Stimulated activated CD4-positive, alpha-beta T cell treated with anti-CD3 and anti-CD28 coated beads, Interleukin-4, amount 100 ng/mL, for 4 hours (primary cell): ENCODE data around the gene CNIH3.

Source experiments
- DNase-seq, 2 experiments: peaks; one replicate each; pipeline ENCODE4 v3.0.0-alpha.2; 2020

The CNIH3 gene

DNA sequence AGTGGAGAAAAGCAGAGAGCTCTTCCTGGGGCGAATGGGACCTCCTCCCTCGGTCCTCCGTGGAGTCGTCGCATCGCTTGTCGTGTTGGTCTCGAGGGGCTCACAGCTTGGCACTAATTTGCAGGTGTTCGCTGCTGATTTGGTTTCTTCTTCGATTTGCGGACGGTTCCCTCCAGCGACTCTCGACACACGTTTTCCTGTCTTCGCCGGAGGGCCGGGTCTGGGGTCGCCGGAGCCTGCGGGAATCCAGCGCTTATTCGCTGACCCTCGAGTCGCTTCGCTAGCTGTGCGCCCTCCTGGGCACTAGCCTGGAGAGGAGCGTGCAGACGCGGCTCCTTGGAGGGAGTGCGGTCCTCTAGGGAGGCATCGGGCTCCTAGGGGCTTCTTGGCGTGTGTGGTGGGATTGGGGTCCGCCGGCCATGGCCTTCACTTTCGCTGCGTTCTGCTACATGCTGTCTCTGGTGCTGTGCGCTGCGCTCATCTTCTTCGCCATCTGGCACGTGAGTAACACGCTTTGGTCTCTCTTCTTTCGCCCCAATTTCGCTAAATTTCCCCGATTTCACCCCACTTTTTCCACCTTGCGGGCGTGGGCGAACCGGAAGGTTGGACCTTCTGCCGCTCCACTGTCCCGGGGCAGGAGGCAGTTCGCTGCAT, 766 bp downstream of the CNIH3 start:
- DNase-seq: no peak

DNA sequence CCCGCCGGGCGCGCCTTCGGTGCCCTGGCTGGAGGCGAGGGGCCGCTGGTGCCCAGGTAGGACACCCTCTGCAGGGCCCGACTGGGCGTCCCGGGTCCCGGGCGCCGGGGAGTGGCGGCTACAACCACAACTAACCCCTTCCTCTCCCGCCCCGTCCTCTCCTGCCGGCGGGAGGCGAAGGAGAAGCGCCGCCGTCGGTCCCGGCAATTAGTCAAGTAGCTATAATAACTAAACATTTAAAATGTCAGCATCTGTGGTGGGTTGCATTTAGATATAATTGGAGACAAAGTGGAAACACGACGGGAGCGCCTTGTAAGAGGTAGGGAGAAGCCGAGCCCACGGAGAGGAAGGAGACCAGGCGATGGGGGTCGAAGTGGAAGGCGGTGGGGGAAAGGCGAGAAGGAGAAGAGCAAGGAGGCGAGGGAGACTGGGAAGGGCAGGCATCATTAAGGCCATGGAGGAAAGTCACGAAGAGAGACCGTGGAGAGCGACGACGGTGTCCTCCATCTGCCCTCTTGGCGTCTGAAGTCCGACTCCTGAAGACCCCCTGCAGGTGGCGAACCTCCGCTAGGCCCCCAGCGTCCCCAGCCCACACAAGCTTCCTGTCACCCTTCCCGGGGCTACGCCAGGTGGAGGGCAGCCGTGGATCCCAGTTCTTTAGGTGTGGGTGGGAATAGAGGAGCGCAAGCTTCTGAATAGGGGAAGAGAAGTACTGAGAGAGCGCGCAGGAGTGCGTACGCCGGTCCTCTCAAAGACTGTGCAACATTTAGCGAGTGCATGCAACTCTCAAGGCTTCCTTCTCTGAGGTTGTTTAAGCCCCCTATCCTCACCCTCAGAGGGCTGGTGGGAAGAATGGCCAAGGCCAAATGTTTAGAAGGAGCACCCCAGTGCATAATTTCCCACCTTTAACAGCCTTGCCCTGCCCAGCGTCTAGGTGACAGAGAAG, 1.6 kb downstream of the CNIH3 start:
- no peak for DNase-seq

DNA sequence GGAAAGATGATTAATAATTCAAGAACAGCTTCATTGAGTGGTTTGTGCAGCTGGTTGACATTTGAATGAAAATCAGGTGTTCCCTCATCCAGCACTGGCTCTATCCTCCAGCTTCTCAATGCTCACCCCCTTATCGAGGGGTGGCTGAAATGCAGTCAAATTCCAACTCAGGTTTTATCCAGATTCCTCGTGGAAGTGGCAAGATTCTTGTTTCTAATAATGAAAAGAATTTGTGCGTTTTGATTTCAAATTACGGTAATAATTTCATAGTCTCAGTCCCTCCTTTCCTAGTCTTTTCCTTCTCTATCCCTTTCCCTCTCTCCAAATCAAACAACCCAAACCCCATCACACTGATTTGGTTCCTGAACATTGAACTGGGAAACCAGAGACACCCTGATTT, 3.1 kb downstream of the CNIH3 start:
- DNase-seq: no peak

DNA sequence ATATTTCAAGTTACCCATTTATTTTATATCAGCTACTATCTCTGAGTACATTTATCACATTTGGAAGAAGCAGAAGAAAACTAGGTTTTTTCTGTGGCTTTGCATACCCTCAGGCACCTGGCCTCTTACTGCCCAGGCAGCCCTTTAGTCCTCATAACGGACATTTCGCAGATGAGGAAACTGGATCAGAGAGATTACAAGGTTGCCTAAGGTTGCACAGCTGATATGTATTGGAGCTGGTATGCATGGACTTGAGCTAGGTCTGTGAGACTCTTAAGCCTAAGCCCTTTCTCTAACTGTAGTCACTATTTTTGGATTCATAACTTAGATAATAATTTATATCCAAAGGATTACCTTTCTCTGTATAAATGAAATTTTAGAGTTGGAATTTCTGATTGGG, 4.0 kb downstream of the CNIH3 start:
- DNase-seq: no peak

DNA sequence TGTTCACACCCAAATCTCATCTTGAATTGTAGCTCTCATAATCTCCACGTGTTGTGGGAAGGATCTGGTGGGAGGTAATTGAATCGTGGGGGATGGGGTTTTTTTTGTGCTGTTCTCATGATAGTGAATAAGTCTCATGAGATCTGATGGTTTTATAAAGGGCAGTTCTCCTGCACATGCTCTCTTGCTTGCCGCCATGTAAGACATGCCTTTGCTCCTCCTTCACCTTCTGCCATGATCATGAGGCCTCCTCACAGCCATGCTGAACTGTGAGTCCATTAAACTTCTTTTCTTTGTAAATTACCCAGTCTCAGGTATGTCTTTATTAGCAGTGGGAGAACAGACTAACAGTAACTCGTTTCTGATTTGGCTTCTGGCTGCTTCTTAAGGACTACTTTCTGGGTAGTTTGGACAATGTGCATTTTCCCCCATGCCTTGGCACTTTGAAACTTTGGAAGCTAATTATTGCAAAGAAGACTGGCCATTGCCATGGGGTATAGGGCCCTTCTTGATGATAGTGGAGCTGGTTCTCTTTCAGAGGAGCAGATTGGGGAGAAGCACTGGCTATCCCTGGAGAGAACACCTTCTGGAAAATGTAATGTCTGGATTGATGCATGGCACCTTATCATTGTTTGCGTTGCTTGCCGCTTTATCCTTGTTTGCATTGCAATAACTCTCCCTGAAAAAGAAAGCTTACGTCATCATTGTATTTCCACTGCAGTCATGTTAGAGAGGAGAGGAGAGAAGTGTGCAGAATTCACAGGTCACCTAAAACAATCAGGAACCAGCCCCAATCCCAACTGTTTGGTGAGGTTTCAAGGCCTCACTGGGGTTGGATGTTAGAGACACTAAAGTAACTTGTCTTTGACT, 5.9 kb downstream of the CNIH3 start:
- DNase-seq: no peak

DNA sequence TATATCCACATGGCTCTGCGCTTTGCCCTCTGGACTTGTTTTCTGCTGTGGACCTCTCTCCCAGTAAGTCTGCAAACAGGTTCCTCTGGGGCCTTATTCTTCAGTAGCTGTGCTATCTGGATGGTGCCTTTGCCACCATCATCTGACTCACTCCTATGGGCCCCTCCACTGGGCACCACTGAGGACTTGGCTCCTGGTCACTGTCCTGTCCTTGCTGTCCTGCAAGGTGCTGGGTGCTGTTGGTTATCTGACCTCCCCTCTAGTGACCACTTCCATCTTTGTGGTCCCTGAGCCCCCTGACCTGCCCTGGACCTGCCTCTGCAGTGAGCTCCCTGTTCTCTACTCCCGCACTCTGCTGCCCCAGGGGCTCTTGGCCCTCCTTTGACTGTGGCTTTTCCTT, 6.7 kb downstream of the CNIH3 start:
- DNase-seq: no peak

DNA sequence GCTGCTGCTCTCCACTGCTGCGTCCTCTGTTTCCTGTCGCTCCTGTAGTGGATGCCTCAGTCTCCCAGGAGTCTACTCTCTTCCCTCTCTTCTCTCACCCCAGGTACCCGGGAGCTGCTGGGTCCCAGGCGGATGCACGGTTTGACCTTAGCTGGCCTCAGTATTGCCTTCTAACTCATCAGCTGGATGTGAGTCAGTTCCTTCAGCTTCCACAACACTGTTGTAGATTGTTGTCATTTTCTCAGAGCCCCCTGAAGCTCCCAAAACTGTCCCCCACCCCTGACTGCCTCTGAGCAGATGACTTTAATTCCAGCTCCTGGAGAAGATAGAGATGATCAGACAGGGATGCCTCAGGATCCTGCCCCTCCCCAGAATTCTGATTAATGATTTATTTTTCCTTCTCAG, 7.2 kb downstream of the CNIH3 start:
- no peak for DNase-seq

DNA sequence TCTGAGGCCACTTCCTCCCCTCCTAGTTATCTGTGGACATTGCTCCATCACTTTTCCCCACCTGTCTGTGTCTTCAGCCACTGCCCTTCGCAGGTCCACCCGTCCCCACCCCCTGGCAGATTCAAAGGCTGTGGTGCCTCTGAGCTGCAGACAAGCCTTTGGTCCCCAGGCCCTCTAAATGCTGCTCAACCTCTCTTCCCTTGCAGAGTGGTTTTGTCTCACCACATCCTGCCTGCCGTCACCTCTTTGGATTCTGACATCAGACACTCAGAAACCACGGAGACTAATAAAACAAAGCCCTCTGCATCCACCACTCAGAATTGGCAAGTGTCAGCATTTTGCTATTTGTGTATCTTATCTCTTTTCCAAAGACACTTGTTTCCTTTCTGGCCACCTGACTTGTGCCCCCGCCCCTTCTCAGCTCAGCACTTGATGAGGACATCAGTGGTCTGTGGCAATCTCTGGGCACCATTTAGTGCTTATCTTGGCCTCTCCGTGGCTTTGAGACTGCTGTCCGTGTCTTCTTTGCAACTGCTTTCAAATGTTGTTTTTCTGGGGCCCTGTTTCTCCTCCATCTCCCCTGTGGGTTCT, 7.7 kb downstream of the CNIH3 start:
- peak; percentile 13 to 58 for DNase-seq

DNA sequence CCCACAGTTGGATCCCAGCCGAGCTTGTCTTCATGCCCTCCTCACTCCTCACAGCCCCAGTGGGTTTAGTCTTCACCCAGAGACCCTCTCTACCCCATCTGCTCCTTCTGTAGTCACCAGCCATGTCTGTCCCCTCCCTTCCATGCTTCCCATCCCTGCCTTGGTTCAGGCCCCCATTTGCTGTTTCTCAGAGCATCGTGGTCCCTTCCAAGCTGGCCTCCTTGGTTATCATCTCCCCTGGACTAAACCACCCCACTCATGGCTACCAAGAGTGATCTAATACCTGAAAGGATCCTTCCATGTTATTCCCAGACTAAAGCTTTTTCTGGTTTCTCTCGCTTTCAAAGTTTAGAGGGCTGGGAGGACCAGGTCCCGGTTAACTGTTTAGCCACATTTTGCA, 8.3 kb downstream of the CNIH3 start:
- no peak for DNase-seq

DNA sequence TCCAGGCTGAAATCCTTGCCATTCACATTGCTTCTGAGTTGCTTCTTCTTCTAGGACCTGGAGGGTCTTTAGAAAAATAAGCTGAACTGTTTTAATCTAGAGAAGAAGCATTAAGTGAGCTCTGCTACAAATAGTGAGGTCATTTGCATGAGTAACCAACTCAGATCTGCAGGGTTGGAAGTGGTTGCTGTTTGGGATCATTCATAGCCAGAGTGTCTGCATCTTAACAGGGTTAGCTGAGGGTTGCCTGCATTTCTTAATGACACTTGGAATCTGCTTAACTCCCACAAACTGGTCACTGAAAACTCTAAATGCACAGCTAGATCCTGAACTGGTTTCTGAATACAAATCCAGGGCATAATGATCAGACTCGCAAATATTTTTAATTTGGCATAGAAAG, 9.9 kb downstream of the CNIH3 start:
- no peak for DNase-seq

DNA sequence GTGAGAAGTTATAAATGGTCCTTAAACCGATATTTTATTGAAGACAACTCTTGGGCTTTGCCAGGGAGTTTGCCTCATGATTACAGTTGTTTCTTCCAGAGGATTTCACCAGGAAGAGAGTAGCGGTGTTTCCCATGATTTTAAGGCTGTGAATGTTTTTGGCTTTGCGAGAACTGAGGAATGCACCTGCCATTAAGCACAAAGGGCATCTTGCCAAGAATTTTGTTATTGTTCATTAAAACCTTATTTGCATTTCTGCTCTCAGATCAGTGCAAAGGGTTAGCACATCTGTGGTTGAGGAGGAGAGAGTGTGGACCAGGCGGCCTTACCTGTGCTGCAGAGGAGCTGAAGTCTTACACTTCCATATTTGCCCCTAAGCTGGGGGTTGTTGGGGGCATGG, 13.8 kb downstream of the CNIH3 start:
- DNase-seq: no peak

DNA sequence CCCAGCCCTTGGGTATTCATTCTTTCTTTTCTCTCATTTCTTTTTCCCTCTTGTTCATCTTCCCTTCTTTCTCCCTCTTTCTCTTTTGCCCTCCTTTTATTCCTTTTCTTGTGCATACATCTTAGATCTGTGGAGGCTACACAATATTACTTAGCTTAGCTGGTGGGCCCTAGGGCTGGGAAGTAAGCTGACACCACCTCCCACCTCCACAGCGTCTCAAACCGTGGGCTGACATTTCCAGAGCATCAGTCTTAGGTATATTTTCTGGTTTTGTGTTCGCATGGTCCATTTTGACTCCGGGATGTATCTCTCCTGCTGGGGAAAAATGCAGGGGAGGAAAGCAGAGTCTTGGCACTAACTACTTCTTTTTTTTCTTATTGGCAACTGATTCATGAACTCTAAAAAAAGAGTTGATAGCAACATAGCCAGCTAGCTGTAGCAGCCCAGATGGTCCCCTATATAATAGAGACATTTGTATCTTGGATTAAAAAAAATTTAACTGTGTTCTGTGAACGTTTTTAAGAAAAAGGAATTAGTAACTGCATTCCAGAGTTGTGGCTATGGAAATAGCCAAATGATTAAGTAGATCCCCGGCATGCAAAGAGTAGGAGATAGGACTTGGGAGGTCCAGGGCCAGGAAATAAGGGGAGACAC, 15.5 kb downstream of the CNIH3 start:
- no peak for DNase-seq

DNA sequence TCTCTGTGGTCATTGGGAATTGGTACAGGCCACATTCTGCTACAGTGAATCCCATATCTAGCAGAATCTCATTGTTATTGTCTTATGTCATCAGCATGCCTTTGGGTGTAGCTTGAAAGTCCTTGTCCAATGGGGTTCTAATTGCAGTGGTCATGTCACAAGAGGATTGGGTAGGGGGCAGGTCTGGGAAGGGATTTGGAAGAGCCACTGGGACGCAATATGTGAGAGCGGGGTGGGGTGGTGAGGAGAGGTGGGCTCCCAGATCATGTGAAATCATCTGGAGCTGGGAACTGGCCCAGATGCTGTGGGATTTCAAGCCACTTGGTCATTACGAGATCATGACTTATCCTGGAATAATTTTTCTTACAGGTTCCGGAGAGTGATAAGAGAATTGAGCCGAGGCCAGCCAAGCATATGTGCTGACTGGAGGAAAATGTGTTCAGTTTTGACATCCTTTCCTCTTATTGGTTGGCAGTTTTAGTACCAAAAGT, 16.3 kb downstream of the CNIH3 start:
- no peak for DNase-seq

DNA sequence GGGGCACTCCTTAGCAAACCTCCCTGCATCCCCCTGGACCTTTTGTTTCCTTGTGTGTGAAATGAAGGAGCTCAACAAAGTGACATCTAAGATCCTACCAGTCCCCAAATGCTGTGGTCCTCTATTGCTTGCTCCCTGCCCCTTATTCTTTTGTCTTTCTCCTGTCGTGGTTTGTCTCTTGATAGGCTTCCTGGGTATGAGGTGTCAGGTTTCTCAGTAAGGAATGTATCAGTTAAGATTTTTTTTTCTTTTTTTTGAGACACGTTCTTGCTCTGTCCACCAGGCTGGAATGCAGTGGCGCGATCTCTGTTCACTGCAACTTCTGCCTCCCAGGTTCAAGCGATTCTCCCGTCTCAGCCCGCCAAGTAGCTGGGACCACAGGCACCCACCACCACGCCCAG, 16.8 kb downstream of the CNIH3 start:
- DNase-seq: no peak

DNA sequence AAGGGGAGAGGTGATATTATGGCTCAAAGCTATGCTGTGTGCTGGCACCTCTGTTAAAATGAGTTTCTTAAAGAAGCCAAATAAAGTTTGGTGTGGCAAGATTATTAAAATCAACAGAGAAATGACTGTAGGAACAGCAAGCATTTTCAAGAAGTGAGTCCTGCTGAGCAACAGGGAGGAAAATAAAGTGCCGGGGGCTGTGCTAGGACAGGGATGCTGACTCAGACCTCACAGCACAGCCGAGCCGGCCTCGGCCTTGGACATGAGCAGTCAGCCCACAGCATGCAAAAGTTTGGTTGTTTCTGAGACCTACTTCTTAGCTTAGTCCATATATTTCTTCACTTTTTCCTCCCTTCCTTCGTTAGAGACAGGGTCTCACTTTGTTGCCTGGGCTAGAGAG, 19.2 kb downstream of the CNIH3 start:
- DNase-seq: no peak

DNA sequence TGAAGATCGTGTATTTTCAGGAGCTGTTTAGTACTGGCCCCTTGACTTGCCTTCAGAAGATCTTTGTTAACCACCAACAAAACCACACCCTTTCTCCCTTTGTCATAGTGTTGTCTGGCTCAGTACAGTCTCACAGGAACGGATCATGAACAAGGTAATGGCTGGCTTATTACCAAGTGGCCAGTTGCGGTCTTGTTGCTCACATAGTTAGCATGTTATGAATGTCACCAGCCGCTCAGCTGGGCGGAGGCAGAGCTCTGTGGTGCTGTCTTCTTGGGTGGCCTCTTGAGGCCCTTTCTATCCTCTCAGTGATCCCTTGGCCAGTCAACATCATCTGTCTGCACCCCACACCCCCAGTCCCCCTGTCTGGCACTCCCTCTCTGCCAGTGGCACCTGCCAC, 21.4 kb downstream of the CNIH3 start:
- no peak for DNase-seq

DNA sequence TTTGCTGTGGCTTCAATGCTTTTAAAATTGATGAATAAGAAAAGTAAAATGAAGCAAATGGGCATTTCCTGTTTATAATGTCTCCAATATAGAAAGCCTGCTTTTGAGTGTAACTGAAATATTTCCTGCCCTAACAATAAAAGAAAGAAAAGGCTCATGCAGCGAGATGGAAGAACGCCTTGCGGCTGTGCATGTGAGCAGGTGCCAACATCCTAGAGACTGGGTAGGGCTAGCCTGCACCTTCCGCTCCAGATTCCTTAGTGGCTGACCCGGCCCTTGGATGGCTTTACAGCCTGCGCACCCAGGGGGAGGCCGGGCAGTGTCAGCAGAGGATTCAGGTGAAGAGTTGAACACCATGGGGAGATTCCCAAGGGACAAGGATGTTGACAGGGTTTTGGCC, 21.8 kb downstream of the CNIH3 start:
- no peak for DNase-seq

DNA sequence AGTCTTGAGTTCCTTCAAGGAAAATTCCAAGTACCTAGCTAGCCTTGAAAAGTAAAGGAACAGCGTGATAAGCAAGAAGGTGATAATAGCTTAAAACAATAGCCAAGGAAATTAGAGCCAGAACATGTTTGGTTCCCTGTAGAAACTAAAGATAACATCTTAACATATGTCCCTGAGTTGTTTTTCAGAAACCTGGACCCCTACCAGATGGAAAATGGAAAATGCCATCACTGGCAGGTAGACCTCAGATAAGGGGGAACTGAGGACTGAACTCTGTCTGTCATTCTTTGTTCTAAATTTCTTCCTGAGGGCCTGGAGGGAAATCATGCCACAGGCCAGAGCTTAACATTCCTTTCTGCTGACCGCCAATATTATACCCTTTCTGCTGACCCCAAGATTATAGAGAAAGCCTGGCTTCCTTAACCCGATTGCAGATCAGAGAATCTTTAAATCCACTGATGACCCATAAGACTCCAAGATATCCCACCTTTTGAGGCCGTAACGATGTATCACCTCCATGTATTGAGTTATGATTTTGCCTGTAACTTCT, 23.4 kb downstream of the CNIH3 start:
- no peak for DNase-seq

DNA sequence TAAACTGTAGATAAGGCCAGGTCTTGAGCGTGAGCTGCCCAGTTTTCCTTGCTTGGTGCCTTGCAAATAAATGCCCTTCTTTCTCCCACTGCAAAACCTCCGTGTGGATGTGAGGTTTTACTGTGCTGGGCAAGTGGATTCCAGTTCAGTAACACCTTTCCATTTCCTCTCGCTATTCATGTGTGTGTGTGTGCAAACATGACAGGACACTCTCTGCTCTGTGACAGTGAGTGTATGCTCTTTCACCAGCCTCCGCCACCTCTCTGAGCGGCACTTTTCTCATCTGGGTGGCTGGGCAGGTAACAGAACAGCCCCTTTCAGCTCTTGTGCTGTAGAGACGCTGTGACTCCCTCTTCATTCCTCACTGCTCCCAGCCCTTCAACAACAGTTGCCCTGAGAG, 23.9 kb downstream of the CNIH3 start:
- no peak for DNase-seq

DNA sequence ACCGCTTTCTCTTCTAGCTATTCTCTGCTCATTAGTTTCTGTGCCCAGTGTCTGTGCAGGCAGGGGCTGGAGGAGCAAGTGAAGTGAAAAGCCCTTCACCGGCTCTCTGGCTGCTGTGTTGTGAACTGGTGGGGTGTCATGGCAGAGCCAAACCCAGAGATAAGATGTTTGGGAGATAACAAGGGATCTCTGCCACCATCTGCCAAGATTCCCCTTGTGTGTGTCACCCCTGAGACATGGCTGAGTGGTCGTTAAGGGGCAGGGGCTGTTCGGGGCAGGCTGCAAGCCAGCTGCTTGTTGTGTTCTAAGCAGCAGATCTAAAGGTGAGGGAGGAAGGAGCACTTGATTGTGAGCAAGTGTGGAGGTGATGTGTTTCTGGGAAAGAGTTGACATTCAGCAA, 24.5 kb downstream of the CNIH3 start:
- no peak for DNase-seq

DNA sequence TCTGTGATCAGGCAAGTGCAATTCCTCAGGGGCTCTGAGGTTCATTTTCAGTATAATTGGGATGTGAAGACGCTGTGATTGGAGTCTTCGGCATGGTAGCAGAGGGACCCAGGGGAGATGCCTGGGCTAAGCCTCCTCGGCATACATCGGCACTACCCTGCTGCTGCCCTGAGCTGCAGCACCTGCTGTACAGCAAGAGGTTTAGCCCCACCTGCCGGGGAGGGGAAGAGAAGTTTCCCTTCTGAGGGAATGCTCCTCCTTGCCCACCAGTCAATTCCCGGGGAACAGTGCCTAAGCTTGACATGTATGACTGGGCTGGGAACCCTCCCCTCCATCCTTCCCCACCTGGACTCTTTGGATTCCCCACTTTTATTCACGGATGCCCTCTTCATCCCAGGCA, 24.9 kb downstream of the CNIH3 start:
- no peak for DNase-seq

DNA sequence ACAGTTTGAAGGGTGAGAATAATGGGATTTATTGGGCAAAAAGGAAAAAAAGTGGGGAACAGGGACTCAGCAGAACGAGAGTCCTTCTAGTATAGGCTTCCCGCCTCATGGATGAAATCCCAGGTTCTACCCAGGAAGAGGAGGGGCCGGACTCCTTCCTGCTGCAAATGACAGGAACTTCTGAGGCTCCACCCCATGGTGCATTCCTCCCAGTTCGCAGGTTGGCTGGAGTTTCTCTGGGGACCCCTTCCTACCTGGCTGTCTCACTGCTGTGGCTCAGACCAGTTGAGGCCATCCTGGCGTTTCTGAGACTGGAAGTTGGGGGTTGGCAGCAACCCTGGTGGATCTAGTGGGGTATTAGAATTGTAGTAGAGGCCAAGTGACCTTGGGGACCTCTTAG, 27.5 kb downstream of the CNIH3 start:
- DNase-seq: no peak
